Naive thymus-derived CD8-positive, alpha-beta T cell (primary cell): Measurements from ENCODE around the gene ADK. TPM values are rescaled to one million over a fixed set of nuclear protein-coding genes. Genes with fewer than 3 reads are reported as not detected.
"Not testable (repeated sequence)": the region's sequence is repeated elsewhere in the genome, so short reads cannot be mapped to it uniquely, and the experiment has no call there.

Experiments used
- ATAC-seq, 2 donors: fragments of 150-1000 bp; cut with Tn5 transposase in 1 of 2; sonication (Bioruptor Pico), chemical (Tn5 transposase) in 1 of 2; 1 replicate in 1 of 2; 2 replicates in 1 of 2; pipeline ENCODE4 v1.10.0; 2021; ENCODE audit warnings: mild to moderate bottlenecking in 2 of 2, moderate library complexity in 2 of 2
- POLR2A ChIA-PET: fragments of 350-600 bp; sonication (Branson Sonifier 250); formaldehyde crosslinking; loops from one replicate; lab custom pipeline; 2021; ENCODE audit warnings: antibody characterized with exemption; lab: Charles Lee
- DNase-seq, 10 donors: peaks; one replicate each; pipeline versions ENCODE4 v3.0.0 to v3.0.0-alpha.2; 2020 to 2022
- H3K27ac Mint-ChIP-seq, 10 donors: one replicate each; pipeline ENCODE4 v1.8.0; 2020 to 2022; ENCODE audit warnings: mild to moderate bottlenecking in 10 of 10, mixed read lengths in 10 of 10, moderate library complexity in 4 of 10, inconsistent platforms in 1 of 10
- H3K27me3 Mint-ChIP-seq, 5 donors: one replicate each; pipeline ENCODE4 v1.8.0; 2021 to 2022; ENCODE audit warnings: mixed read lengths in 5 of 5
- H3K36me3 Mint-ChIP-seq, 3 donors: one replicate each; pipeline ENCODE4 v1.8.0; 2020 to 2022; ENCODE audit warnings: mixed read lengths in 3 of 3, mild to moderate bottlenecking in 2 of 3, inconsistent platforms in 1 of 3
- H3K4me1 Mint-ChIP-seq, 4 donors: one replicate each; pipeline ENCODE4 v1.8.0; 2021 to 2022; ENCODE audit warnings: mixed read lengths in 4 of 4
- H3K4me3 Mint-ChIP-seq, 10 donors: one replicate each; pipeline ENCODE4 v1.8.0; 2020 to 2022; ENCODE audit warnings: mild to moderate bottlenecking in 10 of 10, mixed read lengths in 10 of 10, moderate library complexity in 6 of 10, inconsistent platforms in 1 of 10
- H3K9me3 Mint-ChIP-seq, 9 donors: one replicate each; pipeline ENCODE4 v1.8.0; 2020 to 2022; ENCODE audit warnings: mixed read lengths in 9 of 9, mild to moderate bottlenecking in 3 of 9, inconsistent platforms in 1 of 9, moderate library complexity in 1 of 9
- polyA plus RNA-seq, 3 donors: library from polyadenylated mRNA; unstranded; fragments of 300-500 nt; fragmentation: Illumina TruSeq; gene quantifications; one replicate each; pipeline ENCODE4 v1.2.3, GENCODE V29; 2021
- total RNA-seq, 8 experiments: library from RNA in 2 of 8; stranded (reverse) in 2 of 8; gene quantifications; one replicate each; pipeline ENCODE4 v1.2.3 and lab custom pipeline; 2021 to 2026

ADK gene
- total and polyA plus RNA-seq, 5 experiments from 2014 or later = 29.6 to 52.4 (median 48.7) TPM

DNA sequence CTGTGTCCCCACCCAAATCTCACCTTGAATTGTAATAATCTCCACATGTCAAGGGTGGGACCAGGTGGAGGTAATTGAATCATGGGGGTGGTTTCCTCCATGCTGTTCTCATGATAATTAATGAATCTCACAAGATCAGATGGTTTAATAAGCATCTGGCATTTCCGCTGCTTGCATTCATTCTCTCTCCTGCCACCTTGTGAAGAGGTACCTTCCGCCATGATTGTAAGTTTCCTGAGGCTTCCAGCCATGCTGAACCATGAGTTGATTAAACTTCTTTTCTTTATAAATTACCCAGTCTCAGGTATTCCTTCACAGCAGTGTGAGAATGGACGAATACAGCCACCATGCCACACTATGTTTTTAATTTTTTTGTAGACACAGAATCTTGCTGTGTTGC, 345.3 kb downstream of the ADK start:
- H3K27me3 Mint-ChIP-seq, ATAC-seq, DNase-seq, POLR2A ChIA-PET, H3K4me1 Mint-ChIP-seq, H3K4me3 Mint-ChIP-seq: not testable (repeated sequence)
- Mint-ChIP-seq H3K36me3 (peaks cover 13 to 27% (median 26%) of the 10 kb centered on the region in 3 donors), H3K27ac (peak overlapping the region in 1 of 10 donors; percentile 41), H3K9me3 (peaks cover 0 to 16% (median 4%) of the 10 kb centered on the region in 9 donors)

DNA sequence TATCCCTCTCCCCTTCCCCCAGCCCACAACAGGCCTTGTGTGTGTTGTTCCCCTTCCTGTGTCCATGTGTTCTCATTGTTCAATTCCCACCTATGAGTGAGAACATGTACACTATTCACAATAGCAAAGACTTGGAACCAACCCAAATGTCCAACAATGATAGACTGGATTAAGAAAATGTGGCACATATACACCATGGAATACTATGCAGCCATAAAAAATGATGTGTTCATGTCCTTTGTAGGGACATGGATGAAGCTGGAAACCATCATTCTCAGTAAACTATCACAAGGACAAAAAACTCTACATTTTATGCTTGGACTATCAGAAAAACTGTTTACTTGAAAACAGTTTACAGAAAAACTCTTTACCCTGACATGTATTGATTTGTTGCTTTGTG, 347.6 kb downstream of the ADK start:
- H3K4me1 Mint-ChIP-seq = peaks cover 0 to 14% (median 7%) of the 10 kb centered on the region in 4 donors
- H3K4me3 Mint-ChIP-seq, H3K27me3 Mint-ChIP-seq, DNase-seq, ATAC-seq, H3K27ac Mint-ChIP-seq, POLR2A ChIA-PET: not testable (repeated sequence)
- H3K9me3 Mint-ChIP-seq = peaks cover 0 to 16% (median 4%) of the 10 kb centered on the region in 9 donors
- H3K36me3 Mint-ChIP-seq = peaks cover 22 to 34% (median 32%) of the 10 kb centered on the region in 3 donors

DNA sequence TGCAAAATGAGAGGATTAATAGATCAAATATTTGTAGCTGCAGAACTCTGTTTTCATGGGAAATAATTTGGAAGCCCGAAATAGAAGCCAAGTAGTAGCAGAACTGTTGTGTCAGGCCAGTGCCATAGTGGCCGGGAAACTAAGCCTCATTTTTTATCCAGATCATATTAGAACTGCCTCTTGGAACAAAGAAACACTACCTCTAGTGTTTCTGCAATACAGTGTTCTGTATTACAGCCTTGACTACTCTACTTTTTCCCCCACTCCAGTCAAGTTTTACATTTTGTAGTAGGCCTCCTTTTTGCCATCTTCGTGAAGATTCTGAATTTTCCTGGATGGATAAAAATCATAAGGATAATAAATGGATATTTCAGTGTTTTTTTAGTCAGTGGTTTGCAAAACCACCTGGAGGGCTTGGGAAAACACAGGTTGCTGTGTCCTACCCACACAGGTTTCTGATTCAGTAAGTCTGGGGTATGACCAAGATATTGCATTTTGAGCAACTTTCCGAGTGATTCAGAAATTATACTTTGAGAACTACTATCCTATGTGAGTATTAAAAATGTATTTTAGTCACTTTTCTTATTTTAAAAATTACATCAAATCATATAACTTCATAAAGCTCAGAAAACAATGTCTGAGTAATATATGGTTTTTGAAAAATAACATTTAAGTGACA, 349.1 kb downstream of the ADK start:
- ATAC-seq = no peak

GRCh38 chr10:74500816-74501215, 349.8 kb downstream of the ADK start:
- Mint-ChIP-seq H3K27me3 (no peaks in the 10 kb centered on the region), H3K9me3 (peaks cover 4 to 27% (median 8%) of the 10 kb centered on the region in 9 donors), H3K4me1 (peaks cover 2 to 14% (median 7%) of the 10 kb centered on the region in 4 donors), H3K4me3 (no peak overlapping the region), H3K36me3 (peaks cover 33 to 44% (median 43%) of the 10 kb centered on the region in 3 donors), H3K27ac (peak overlapping the region in 1 of 10 donors; percentile 22)
- POLR2A ChIA-PET = no interaction called here
- ATAC-seq (no peak), DNase-seq (no peak)

More for the DNA sequence above, 349.1 kb downstream of the ADK start:
- Mint-ChIP-seq H3K36me3 (peaks cover 26 to 39% (median 38%) of the 10 kb centered on the region in 3 donors), H3K27me3 (no peaks in the 10 kb centered on the region), H3K4me1 (peaks cover 2 to 14% (median 7%) of the 10 kb centered on the region in 4 donors), H3K9me3 (peaks cover 3 to 24% (median 7%) of the 10 kb centered on the region in 9 donors), H3K27ac (no peak overlapping the region), H3K4me3 (no peak overlapping the region)
- DNase-seq = no peak
- POLR2A ChIA-PET = no interaction called here

DNA sequence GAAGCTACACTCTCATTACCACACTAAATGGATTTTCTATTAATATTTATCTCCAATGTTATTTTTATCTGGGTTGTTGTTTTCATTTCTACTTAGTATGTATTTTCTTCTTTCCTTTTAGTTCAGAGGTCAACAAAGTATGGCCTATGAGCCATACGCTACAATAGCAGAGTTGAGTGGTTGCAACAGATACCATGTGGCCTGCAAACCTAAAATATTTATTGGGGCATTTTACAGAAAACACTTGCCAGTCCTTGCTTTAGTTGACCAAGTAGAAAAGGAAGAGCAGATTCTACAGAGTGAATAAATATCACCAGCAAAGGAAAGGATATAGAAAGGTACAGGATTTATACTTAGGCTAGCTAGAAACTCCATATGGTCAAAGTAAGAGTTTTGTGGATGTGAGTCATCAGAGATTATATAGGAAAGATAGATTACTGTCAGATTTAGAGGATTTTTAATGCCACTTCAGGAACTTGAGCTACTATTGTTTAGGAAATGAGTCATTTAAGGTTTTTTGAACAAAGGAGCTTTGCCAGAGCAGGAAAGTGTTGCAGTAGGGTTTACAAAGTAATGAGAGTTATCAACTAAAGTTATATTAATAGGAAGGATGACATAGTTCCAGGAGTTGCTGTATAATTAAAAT, 352.1 kb downstream of the ADK start:
- Mint-ChIP-seq H3K27me3 (no peaks in the 10 kb centered on the region), H3K27ac (peak overlapping the region in 2 of 10 donors; percentile 9 to 44), H3K4me1 (peaks cover 4 to 14% (median 7%) of the 10 kb centered on the region in 4 donors), H3K36me3 (peaks cover 30 to 43% (median 42%) of the 10 kb centered on the region in 3 donors), H3K9me3 (peaks cover 0 to 15% (median 9%) of the 10 kb centered on the region in 9 donors), H3K4me3 (no peak overlapping the region)
- no peak for DNase-seq
- POLR2A ChIA-PET = no interaction called here
- ATAC-seq = no peak

- Mint-ChIP-seq H3K27me3 (no peaks in the 10 kb centered on the region), H3K36me3 (peaks cover 37 to 66% (median 53%) of the 10 kb centered on the region in 3 donors), H3K27ac (peak overlapping the region in 1 of 10 donors; percentile 4), H3K4me1 (peaks cover 4 to 6% (median 4%) of the 10 kb centered on the region in 4 donors), H3K4me3 (no peak overlapping the region), H3K9me3 (peaks cover 8 to 44% (median 33%) of the 10 kb centered on the region in 9 donors)
- no peak for DNase-seq
- POLR2A ChIA-PET = interaction anchor here (0.5 kb wide), 1 partner anchor 317 kb away, joined by 4 read pairs; no protein-coding TSS in a partner anchor
- no peak for ATAC-seq
These were observed 356.9 kb downstream of the ADK start for GRCh38 chr10:74507951-74508350.

DNA sequence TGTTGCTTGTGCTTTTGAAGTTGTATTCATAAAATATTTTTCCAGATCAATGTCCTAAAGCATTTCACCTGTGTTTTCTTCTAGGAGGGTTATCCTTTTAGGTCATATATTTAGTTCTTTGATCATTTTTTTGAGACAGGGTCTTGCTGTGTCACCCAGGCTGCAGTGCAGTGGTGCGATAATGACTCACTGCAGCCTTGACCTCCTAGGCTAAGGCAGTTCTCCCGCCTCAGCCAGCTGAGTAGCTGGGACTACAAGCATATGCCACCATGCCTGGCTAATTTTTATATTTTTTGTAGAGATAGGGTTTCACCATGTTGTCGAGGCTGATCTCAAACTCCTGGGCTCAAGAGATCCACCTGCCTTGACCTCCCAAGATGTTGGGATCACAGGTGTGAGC, 359.6 kb downstream of the ADK start:
- H3K27me3 Mint-ChIP-seq = no peaks in the 10 kb centered on the region
- no peak overlapping the region for H3K4me3 Mint-ChIP-seq
- POLR2A ChIA-PET = no interaction called here
- no peak overlapping the region for H3K27ac Mint-ChIP-seq
- peaks cover 12 to 61% (median 50%) of the 10 kb centered on the region in 9 donors for H3K9me3 Mint-ChIP-seq
- H3K36me3 Mint-ChIP-seq = peaks cover 19 to 72% (median 58%) of the 10 kb centered on the region in 3 donors
- H3K4me1 Mint-ChIP-seq = peaks cover 0 to 2% (median 0%) of the 10 kb centered on the region in 4 donors
- DNase-seq (no peak), ATAC-seq (no peak)

GRCh38 chr10:74511051-74511450, 360.0 kb downstream of the ADK start:
- H3K4me1 Mint-ChIP-seq = peaks cover 0 to 3% (median under 1%) of the 10 kb centered on the region in 4 donors
- H3K4me3 Mint-ChIP-seq = no peak overlapping the region
- no peak for ATAC-seq
- no peaks in the 10 kb centered on the region for H3K27me3 Mint-ChIP-seq
- H3K36me3 Mint-ChIP-seq = peaks cover 17 to 72% (median 54%) of the 10 kb centered on the region in 3 donors
- POLR2A ChIA-PET = no interaction called here
- peaks cover 9 to 61% (median 48%) of the 10 kb centered on the region in 9 donors for H3K9me3 Mint-ChIP-seq
- H3K27ac Mint-ChIP-seq = no peak overlapping the region
- DNase-seq = no peak

DNA sequence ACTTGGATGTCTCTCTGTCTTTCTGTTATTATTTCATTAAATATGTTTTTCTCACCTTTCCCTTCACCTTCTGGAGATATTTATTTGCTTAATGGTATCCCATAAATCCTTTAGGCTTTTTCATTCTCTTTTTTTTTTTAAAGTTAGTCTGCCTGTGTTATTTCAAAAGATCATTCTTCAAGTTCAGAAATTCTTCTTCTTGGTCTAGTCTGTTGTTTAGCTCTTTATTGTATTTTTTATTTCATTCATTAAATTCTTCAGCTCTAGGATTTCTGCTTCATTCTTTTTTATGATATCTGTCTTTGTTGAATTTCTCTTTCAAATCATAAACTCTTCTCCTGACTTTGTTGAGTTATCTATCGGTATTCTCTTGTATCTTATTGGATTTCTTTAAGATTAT, 363.3 kb downstream of the ADK start:
- Mint-ChIP-seq H3K27me3 (no peaks in the 10 kb centered on the region), H3K27ac (no peak overlapping the region), H3K4me1 (peaks cover 0 to 4% (median 1%) of the 10 kb centered on the region in 4 donors), H3K4me3 (no peak overlapping the region), H3K9me3 (peaks cover 9 to 65% (median 45%) of the 10 kb centered on the region in 9 donors), H3K36me3 (peaks cover 6 to 66% (median 42%) of the 10 kb centered on the region in 3 donors)
- DNase-seq (no peak), ATAC-seq (no peak)
- POLR2A ChIA-PET = no interaction called here

- Mint-ChIP-seq H3K9me3 (peaks cover 4 to 28% (median 21%) of the 10 kb centered on the region in 9 donors), H3K27me3 (no peaks in the 10 kb centered on the region), H3K27ac (no peak overlapping the region), H3K36me3 (peaks cover 2 to 35% (median 20%) of the 10 kb centered on the region in 3 donors), H3K4me1 (peaks cover 0 to 5% (median 1%) of the 10 kb centered on the region in 4 donors), H3K4me3 (no peak overlapping the region)
- POLR2A ChIA-PET = interaction anchor here (0.5 kb wide), 1 partner anchor 39 kb away, joined by 3 read pairs; no protein-coding TSS in a partner anchor
- ATAC-seq (no peak), DNase-seq (no peak)
These were observed 367.0 kb downstream of the ADK start for GRCh38 chr10:74518061-74518460.

DNA sequence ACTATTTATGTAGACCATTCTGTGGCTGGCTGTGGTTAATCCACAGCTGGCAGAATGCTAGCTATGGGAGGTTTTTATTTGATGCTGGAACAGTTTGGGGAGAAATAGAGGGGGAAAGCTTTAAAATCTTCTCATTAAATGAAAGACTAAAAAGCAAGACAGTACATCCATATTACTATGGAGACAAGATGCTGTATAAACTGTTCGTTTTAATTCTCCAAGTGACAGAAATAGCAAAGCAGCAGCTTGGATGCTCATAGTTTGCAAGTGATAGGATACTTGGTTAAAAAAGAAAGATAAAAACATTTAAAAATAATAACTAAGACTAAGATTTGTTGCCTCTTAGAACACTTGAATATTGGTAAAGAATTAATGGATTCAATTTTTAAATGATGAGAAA, 370.5 kb downstream of the ADK start:
- Mint-ChIP-seq H3K4me1 (peaks cover 0 to 4% (median under 1%) of the 10 kb centered on the region in 4 donors), H3K4me3 (no peak overlapping the region), H3K36me3 (peaks cover 4 to 11% (median 9%) of the 10 kb centered on the region in 3 donors), H3K27me3 (no peaks in the 10 kb centered on the region), H3K27ac (no peak overlapping the region), H3K9me3 (no peaks in the 10 kb centered on the region)
- POLR2A ChIA-PET = no interaction called here
- DNase-seq = no peak
- no peak for ATAC-seq

DNA sequence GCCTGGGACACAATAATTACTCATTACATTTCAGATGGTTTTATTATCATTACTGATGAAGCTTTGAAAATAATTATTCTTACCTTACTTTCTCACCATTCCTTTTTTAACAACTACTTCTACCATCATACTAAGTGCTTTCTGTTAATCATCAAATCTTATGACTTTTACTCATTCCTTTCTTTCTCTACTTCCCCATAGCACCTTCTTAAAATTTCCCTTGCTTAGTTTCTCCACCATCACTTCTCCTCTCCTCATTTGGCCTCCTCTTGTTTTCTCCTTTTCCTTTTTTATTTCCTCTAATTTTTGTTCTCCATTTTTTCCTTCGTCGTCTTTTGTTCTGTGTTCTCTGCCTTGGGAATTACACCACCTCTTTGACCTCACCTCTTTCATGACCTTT, 372.2 kb downstream of the ADK start:
- peaks cover 0 to 4% (median under 1%) of the 10 kb centered on the region in 4 donors for H3K4me1 Mint-ChIP-seq
- POLR2A ChIA-PET = interaction anchor here (0.7 kb wide), 1 partner anchor 76 kb away, joined by 3 read pairs; no protein-coding TSS in a partner anchor
- ATAC-seq (no peak), DNase-seq (no peak)
- no peak overlapping the region for H3K27ac Mint-ChIP-seq
- no peak overlapping the region for H3K4me3 Mint-ChIP-seq
- no peaks in the 10 kb centered on the region for H3K9me3 Mint-ChIP-seq
- no peaks in the 10 kb centered on the region for H3K27me3 Mint-ChIP-seq
- peaks cover 5 to 23% (median 19%) of the 10 kb centered on the region in 3 donors for H3K36me3 Mint-ChIP-seq

GRCh38 chr10:74525885-74526284, 374.9 kb downstream of the ADK start:
- DNase-seq = no peak
- no peaks in the 10 kb centered on the region for H3K27me3 Mint-ChIP-seq
- H3K9me3 Mint-ChIP-seq = no peaks in the 10 kb centered on the region
- POLR2A ChIA-PET = no interaction called here
- H3K4me3 Mint-ChIP-seq = no peak overlapping the region
- no peak overlapping the region for H3K27ac Mint-ChIP-seq
- no peak for ATAC-seq
- peaks cover 0 to 4% (median under 1%) of the 10 kb centered on the region in 4 donors for H3K4me1 Mint-ChIP-seq
- H3K36me3 Mint-ChIP-seq = peaks cover 5 to 34% (median 24%) of the 10 kb centered on the region in 3 donors
